Nephron (organoid): Measurements from ENCODE around the gene NAT14.
A peak's percentile ranks its signal among the peaks of the same experiment; 100 is the strongest.
"Not testable (repeated sequence)": the region's sequence is repeated elsewhere in the genome, so short reads cannot be mapped to it uniquely, and the experiment has no call there.

Experiments used
- H3K27ac Mint-ChIP-seq, 3 experiments: 2 replicates each; pipeline ENCODE4 v1.8.0; 2020; ENCODE audit warnings: mixed read lengths in 3 of 3, mild to moderate bottlenecking in 2 of 3, moderate library complexity in 1 of 3
- H3K27me3 Mint-ChIP-seq: 2 replicates; pipeline ENCODE4 v1.8.0; 2021; ENCODE audit warnings: low read depth, mild to moderate bottlenecking, moderate library complexity, mixed read lengths
- H3K36me3 Mint-ChIP-seq: 2 replicates; pipeline ENCODE4 v1.8.0; 2020; ENCODE audit warnings: low read depth, mixed read lengths
- H3K4me1 Mint-ChIP-seq: 2 replicates; pipeline ENCODE4 v1.8.0; 2020; ENCODE audit warnings: mixed read lengths
- H3K4me3 Mint-ChIP-seq, 3 experiments: 2 replicates each; pipeline ENCODE4 v1.8.0; 2020; ENCODE audit warnings: mild to moderate bottlenecking in 3 of 3, mixed read lengths in 3 of 3, moderate library complexity in 2 of 3
- H3K9me3 Mint-ChIP-seq: 2 replicates; pipeline ENCODE4 v1.8.0; 2020; ENCODE audit warnings: mixed read lengths
- TF ChIP-seq, protein P1 (sequence below), 3 experiments: fragments of 200-600 bp; sonication (generic); IDR thresholded peaks; one replicate each; pipeline ENCODE4 v1.5.0; 2021; ENCODE audit warnings: antibody characterized with exemption in 3 of 3; ENCODE audit not compliant: unreplicated experiment in 3 of 3

NAT14 gene

DNA sequence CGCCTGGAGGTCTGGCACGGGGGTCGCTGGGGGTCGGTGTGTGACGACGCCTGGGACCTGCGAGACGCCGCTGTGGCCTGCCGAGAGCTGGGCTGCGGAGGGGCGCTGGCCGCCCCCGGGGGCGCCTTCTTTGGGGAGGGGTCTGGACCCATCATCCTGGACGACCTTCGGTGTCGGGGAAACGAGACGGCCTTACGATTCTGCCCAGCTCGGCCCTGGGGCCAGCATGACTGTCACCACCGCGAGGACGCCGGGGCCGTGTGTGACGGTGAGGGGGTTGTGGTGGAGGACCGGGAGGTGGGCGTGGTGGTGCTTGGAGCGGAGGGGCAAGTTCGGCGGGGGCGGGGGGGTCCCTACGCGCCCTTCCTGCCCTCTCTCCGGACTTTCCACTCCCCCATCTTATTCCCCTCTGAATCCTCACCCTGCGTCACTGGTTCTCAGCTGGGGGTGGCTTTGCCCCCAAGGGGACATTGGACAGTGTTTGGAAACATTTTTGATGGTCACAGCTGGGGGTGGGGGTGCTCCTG is 8.7 kb downstream of the NAT14 start:
- no peaks in the 10 kb centered on the region for H3K9me3 Mint-ChIP-seq
- peak overlapping the region in 2 of 3 experiments; percentile 73 to 90 for H3K27ac Mint-ChIP-seq
- H3K4me1 Mint-ChIP-seq, result peaks cover 32% of the 10 kb centered on the region
- no peaks in the 10 kb centered on the region for H3K36me3 Mint-ChIP-seq
- H3K4me3 Mint-ChIP-seq, result peak overlapping the region in 2 of 3 experiments; percentile 80 to 81
- TF ChIP-seq, protein P1, sequence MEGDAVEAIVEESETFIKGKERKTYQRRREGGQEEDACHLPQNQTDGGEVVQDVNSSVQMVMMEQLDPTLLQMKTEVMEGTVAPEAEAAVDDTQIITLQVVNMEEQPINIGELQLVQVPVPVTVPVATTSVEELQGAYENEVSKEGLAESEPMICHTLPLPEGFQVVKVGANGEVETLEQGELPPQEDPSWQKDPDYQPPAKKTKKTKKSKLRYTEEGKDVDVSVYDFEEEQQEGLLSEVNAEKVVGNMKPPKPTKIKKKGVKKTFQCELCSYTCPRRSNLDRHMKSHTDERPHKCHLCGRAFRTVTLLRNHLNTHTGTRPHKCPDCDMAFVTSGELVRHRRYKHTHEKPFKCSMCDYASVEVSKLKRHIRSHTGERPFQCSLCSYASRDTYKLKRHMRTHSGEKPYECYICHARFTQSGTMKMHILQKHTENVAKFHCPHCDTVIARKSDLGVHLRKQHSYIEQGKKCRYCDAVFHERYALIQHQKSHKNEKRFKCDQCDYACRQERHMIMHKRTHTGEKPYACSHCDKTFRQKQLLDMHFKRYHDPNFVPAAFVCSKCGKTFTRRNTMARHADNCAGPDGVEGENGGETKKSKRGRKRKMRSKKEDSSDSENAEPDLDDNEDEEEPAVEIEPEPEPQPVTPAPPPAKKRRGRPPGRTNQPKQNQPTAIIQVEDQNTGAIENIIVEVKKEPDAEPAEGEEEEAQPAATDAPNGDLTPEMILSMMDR (IDR thresholded peaks at IDR 0.05; ENCODE audit: unreplicated experiment in 3 of 3), result no peak
- no peaks in the 10 kb centered on the region for H3K27me3 Mint-ChIP-seq

DNA sequence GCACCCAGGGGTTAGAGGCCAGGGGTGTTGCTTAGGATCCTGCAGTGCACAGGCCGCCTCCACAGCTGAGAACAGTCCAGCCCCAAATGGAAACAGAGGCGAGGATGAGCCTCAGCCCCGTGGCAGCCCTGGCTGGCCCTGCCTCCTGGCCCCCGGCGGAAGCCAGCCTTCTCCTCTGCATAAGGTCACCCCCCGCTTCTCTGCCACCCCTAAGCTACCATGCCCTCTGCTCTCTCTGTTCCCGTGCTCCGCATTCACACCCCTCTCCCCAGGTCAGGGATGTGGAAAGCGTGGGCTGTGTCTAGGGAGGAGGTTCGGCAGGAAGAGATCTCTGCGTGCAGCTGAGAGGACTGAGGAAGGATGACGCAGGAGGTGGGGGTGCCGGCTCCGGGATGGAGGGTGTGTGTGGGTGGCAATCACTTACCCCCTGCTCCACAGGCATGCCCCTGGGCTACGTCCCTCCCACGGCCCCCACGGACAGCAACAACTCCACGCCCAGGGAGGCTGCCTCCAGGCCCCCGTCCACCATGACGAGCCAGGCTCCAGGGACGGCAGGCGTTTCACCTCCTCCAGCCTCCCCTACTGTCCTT is 9.3 kb downstream of the NAT14 start:
- Mint-ChIP-seq H3K27ac (peak overlapping the region; percentile 71 to 90 (median 90)), H3K4me3 (peak overlapping the region; percentile 64 to 81 (median 80)), H3K27me3 (no peaks in the 10 kb centered on the region)

DNA sequence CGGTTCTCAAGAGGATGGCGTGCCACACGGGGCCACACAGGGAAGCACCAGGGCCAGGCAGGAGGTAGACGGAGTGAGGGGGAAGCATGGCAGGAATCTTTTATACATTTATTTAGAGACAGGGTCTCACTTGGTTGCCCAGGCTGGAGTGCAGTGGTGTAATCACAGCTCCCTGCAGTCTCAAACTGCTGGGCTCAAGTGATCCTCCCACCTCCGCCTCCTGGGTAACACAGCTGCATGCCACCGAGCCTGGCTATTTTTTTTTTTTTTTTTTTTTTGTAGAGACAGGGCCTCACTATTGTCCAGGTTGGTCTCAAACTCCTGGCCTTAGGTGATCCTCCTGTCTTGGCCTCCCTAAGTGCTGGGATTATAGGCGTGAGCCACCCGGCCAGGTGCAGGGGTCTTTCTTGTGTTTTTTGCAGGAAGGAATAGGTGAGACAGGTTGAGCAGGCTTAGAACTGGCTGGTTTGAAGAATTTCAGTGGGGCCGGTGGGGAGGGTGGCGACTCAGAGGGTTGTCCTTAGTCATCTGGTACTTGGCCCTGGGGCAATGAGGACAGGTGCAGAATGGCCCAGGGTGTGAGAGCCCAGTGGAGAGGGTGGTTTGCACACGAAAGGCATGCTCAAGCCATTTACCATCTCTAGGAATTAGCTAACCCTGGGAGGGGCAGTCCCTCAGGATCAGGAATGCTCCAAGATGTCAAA is 10.8 kb downstream of the NAT14 start:
- Mint-ChIP-seq H3K36me3 (peaks cover 4% of the 10 kb centered on the region), H3K27me3 (no peaks in the 10 kb centered on the region), H3K4me3 (peak overlapping the region in 1 of 3 experiments; percentile 48), H3K4me1 (peaks cover 32% of the 10 kb centered on the region), H3K27ac (peak overlapping the region in 2 of 3 experiments; percentile 17 to 29), H3K9me3 (no peaks in the 10 kb centered on the region)
- TF ChIP-seq, protein P1 (IDR thresholded peaks at IDR 0.05; ENCODE audit: unreplicated experiment in 3 of 3), result no peak

More for the DNA sequence above, 9.3 kb downstream of the NAT14 start:
- TF ChIP-seq, protein P1 (IDR thresholded peaks at IDR 0.05; ENCODE audit: unreplicated experiment in 3 of 3), result no peak
- peaks cover under 1% of the 10 kb centered on the region for H3K36me3 Mint-ChIP-seq
- H3K4me1 Mint-ChIP-seq, result peaks cover 32% of the 10 kb centered on the region
- no peaks in the 10 kb centered on the region for H3K9me3 Mint-ChIP-seq

DNA sequence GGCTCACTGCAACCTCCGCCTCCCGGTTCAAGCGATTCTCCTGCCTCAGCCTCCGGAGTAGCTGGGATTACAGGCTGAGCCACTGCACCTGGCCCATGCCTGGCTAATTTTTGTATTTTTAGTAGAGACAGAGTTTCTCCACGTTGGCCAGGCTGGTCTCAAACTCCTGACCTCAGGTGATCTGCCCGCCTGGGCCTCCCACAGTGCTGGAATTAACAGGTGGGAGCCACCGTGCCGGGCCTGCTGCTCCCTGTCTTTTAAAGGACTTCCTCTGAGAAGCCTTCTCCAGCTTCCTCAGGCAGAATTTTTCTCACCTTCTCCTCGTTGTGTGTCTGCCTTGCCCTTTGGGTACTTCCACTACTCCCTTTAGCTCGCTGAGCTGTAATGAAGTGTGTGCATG is 11.8 kb downstream of the NAT14 start:
- H3K4me1 Mint-ChIP-seq, result peaks cover 28% of the 10 kb centered on the region
- H3K27me3 Mint-ChIP-seq, H3K36me3 Mint-ChIP-seq, H3K9me3 Mint-ChIP-seq: not testable (repeated sequence)
- H3K4me3 Mint-ChIP-seq, result peak overlapping the region in 1 of 3 experiments; percentile 63
- peak overlapping the region in 2 of 3 experiments; percentile 49 to 65 for H3K27ac Mint-ChIP-seq

DNA sequence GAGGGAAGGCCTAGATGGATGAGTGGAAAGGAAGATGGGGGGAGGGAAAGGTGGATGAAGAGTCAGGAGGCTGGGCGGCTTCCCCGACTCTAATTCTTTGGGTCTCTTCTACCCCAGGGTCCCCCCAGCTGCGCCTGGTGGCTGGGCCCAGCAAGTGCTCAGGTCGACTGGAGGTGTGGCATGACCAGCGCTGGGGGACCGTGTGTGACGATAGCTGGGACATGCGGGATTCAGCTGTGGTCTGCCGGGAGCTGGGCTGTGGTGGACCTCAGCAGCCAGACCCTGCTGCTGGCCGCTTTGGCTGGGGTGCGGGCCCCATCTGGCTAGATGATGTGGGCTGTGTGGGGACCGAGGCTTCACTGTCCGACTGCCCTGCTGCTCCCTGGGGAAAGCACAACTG is 12.8 kb downstream of the NAT14 start:
- H3K9me3 Mint-ChIP-seq, result no peaks in the 10 kb centered on the region
- peaks cover 21% of the 10 kb centered on the region for H3K4me1 Mint-ChIP-seq
- H3K4me3 Mint-ChIP-seq, result no peak overlapping the region
- TF ChIP-seq, protein P1 (IDR thresholded peaks at IDR 0.05; ENCODE audit: unreplicated experiment in 3 of 3), result no peak
- H3K27ac Mint-ChIP-seq, result no peak overlapping the region
- H3K36me3 Mint-ChIP-seq, result peaks cover 15% of the 10 kb centered on the region
- H3K27me3 Mint-ChIP-seq, result peaks cover 7% of the 10 kb centered on the region

DNA sequence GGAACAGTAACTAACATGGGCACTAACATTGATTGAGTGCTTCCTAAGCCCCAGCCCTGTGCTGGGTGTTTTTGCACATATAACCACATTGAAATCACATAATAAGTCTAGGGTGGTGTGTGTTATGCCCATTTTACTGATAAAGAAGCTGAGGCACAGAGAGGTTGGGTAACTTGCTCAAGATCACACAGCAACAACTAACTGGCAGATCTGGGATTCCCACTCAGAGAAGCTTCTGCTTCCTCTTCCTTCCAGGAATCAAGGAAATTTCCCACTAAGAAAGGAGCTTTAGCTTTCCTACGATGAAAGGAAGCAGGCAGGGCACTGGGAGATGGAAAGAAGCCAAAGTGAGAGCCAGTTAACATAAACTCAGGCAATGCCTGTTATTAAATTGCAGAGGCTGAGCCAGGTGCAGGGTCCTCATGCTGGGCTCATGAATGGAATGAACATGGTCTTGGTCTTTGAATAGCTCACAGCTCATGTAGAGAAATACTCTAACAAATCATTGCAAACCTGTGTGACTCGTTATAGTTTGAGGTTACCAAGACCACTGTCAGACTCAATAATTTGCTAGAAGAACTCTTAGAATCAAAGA is 13.4 kb downstream of the NAT14 start:
- Mint-ChIP-seq H3K4me1 (peaks cover 15% of the 10 kb centered on the region), H3K27me3 (peaks cover 11% of the 10 kb centered on the region), H3K9me3 (no peaks in the 10 kb centered on the region), H3K36me3 (peaks cover 19% of the 10 kb centered on the region), H3K27ac (no peak overlapping the region), H3K4me3 (no peak overlapping the region)
- TF ChIP-seq, protein P1 (IDR thresholded peaks at IDR 0.05; ENCODE audit: unreplicated experiment in 3 of 3), result no peak
